H1 (cell line): Measurements from ENCODE around the gene KAZALD1. TPM values are rescaled to one million over a fixed set of nuclear protein-coding genes. Genes with fewer than 3 reads are reported as not detected.

Experiments
- CBX8 ChIP-seq: fragments of 300-800, 300-1000 bp; sonication (generic); IDR thresholded peaks from 2 replicates; pipeline ENCODE4 v1.7.1; 2016; ENCODE audit warnings: low read depth, low read length, borderline replicate concordance
- CHD2 ChIP-seq: IDR thresholded peaks from 2 replicates; pipeline ENCODE4 v1.6.1; 2012; ENCODE audit warnings: low read length, improper control_type of control experiment
- KDM4A ChIP-seq: IDR thresholded peaks from one replicate; pipeline ENCODE4 v1.7.1; 2012; ENCODE audit warnings: low read depth, mild to moderate bottlenecking, moderate library complexity, low read length, inconsistent platforms; ENCODE audit not compliant: severe bottlenecking
- SIN3A ChIP-seq, 2 experiments: IDR thresholded peaks in 1 of 2; conservative IDR thresholded peaks in 1 of 2; 2 replicates each; pipeline ENCODE4 v1.6.1; 2011 to 2012; ENCODE audit warnings: low read length in 2 of 2, improper control_type of control experiment in 1 of 2, low read depth in 1 of 2, mild to moderate bottlenecking in 1 of 2
- TEAD4 ChIP-seq: IDR thresholded peaks from 2 replicates; pipeline ENCODE4 v1.6.1; 2012; ENCODE audit warnings: low read depth, low read length, inconsistent platforms, mixed read lengths
- polyA plus RNA-seq, 7 experiments: library from polyadenylated mRNA; depleted of rRNA in 3 of 7; stranded (reverse) in 5 of 7; unstranded in 2 of 7; fragments of >200 nt in 5 of 7; fragments of 200-250 nt in 2 of 7; gene quantifications; 1 replicate in 5 of 7; 2 replicates in 1 of 7; 4 replicates in 1 of 7; pipeline versions ENCODE4 v1.2.1 to v1.2.3, GENCODE V29; 2011 to 2013; ENCODE audit warnings: missing spikeins in 2 of 7, mixed read lengths in 2 of 7
- total RNA-seq: library from RNA; stranded (reverse); fragmentation: NEBNext Ultra II Directional; extraction: Animal tissue kit (Norgen Biotek cat#: 25700); gene quantifications from 2 replicates; pipeline ENCODE4 v1.2.1, GENCODE V29; 2021

KAZALD1 gene
- total and polyA plus RNA-seq, 2 of the 8 experiments (the other 6 are each of a cell fraction or from before 2014, with no cell fraction given), result 0.65 to 1.9 TPM

GRCh38 chr10:101092881-101093354 lies 31.1 kb downstream of the KAZALD1 start (continued):
- TF ChIP-seq CBX8 (no peak), CHD2 (no peak), SIN3A (conservative IDR thresholded peaks at IDR 0.05 in 1 of 2, IDR thresholded peaks at IDR 0.05 in 1 of 2; ENCODE audit: low read depth in 1 of 2, low read length in 2 of 2) (no peak), TEAD4 (no peak), KDM4A (no peak)
